Measurements from ENCODE around the gene EIF5. TPM values are rescaled to one million over a fixed set of nuclear protein-coding genes. Genes with fewer than 3 reads are reported as not detected.

The EIF5 gene
- total RNA-seq, 1 experiment from 2014 or later, result 238 TPM

DNA sequence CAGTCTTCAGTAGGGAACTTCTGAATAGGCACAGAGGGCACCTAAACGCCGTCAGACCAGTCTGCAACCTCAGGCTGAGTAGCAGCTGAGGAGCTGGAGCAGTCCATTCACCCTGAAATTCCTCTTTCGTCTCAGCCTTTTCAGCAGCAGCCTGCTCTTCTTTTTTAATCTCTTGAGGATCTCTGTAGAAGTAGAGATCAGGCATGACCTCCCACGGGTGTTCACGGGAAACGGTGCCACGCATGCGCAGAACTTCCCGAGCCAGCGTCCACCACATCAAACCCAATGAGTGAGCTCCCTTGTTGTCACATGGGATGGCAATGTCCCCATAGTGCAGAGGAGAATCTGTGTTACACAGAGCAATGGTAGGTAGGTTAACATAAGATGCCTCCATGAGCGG lies 40.1 kb downstream of the EIF5 start:
- Histone ChIP-seq H3K79me2 (ENCODE audit: insufficient read depth, low read length) (no peaks in the 10 kb centered on the region), H3K4me2 (ENCODE audit: low read length) (no peak overlapping the region), H3K36me3 (ENCODE audit: control insufficient read depth in 1 of 2, insufficient read depth in 2 of 2, low read length in 2 of 2) (no peaks in the 10 kb centered on the region), H3K9ac (ENCODE audit: low read length) (no peak overlapping the region), H2AFZ (ENCODE audit: low read depth, low read length, poor library complexity, severe bottlenecking) (no peak overlapping the region), H3K27me3 (ENCODE audit: insufficient read depth, low read length) (no peaks in the 10 kb centered on the region), H3K9me2 (ENCODE audit: insufficient read depth) (no peaks in the 10 kb centered on the region), H3K4me1 (ENCODE audit: control insufficient read depth in 1 of 2, insufficient read depth in 2 of 2, low read length in 2 of 2) (peaks cover 8 to 13% of the 10 kb centered on the region in 2 experiments), H3K4me3 (replicated peaks in 1 of 2; ENCODE audit: low read depth in 1 of 2, low read length in 2 of 2) (no peak overlapping the region), H3K27ac (ENCODE audit: low read depth, low read length) (no peak overlapping the region), H3K9me3 (ENCODE audit: control insufficient read depth in 1 of 2, insufficient read depth in 1 of 2, low read depth in 1 of 2, low read length in 2 of 2) (no peaks in the 10 kb centered on the region), H4K20me1 (ENCODE audit: insufficient read depth) (no peaks in the 10 kb centered on the region)
- BruUV-seq (replicated peaks), result no TSS peak
- ATAC-seq, result no peak
- TF ChIP-seq YY1 (IDR thresholded peaks at IDR 0.05; ENCODE audit: extremely low read depth, insufficient replicate concordance, low read depth, low read length), result no peak
- no peak for TF ChIP-seq JUND (IDR thresholded peaks at IDR 0.05)
- no peak for TF ChIP-seq RAD21 (IDR thresholded peaks at IDR 0.05; ENCODE audit: low read depth)
- TF ChIP-seq ZBTB33 (IDR thresholded peaks at IDR 0.05; ENCODE audit: extremely low read depth, insufficient replicate concordance, low read length), result no peak
- TF ChIP-seq ELF1 (IDR thresholded peaks at IDR 0.05; ENCODE audit: borderline replicate concordance, low read depth), result no peak
- TF ChIP-seq, protein P1, sequence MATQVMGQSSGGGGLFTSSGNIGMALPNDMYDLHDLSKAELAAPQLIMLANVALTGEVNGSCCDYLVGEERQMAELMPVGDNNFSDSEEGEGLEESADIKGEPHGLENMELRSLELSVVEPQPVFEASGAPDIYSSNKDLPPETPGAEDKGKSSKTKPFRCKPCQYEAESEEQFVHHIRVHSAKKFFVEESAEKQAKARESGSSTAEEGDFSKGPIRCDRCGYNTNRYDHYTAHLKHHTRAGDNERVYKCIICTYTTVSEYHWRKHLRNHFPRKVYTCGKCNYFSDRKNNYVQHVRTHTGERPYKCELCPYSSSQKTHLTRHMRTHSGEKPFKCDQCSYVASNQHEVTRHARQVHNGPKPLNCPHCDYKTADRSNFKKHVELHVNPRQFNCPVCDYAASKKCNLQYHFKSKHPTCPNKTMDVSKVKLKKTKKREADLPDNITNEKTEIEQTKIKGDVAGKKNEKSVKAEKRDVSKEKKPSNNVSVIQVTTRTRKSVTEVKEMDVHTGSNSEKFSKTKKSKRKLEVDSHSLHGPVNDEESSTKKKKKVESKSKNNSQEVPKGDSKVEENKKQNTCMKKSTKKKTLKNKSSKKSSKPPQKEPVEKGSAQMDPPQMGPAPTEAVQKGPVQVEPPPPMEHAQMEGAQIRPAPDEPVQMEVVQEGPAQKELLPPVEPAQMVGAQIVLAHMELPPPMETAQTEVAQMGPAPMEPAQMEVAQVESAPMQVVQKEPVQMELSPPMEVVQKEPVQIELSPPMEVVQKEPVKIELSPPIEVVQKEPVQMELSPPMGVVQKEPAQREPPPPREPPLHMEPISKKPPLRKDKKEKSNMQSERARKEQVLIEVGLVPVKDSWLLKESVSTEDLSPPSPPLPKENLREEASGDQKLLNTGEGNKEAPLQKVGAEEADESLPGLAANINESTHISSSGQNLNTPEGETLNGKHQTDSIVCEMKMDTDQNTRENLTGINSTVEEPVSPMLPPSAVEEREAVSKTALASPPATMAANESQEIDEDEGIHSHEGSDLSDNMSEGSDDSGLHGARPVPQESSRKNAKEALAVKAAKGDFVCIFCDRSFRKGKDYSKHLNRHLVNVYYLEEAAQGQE (IDR thresholded peaks at IDR 0.05; ENCODE audit: low read depth), result no peak
- no peak for TF ChIP-seq ATF3 (IDR thresholded peaks at IDR 0.05)
- no peak for TF ChIP-seq ZNF274 (IDR thresholded peaks at IDR 0.05; ENCODE audit: low read depth, low read length)
- TF ChIP-seq SP1 (IDR thresholded peaks at IDR 0.05; ENCODE audit: low read depth), result no peak
- no peak for TF ChIP-seq EZH2phosphoT487 (IDR thresholded peaks at IDR 0.05; ENCODE audit: borderline replicate concordance)
- TF ChIP-seq SRF (IDR thresholded peaks at IDR 0.05; ENCODE audit: low read depth), result no peak
- TF ChIP-seq CBX3 (IDR thresholded peaks at IDR 0.05; ENCODE audit: low read depth), result no peak
- RAD21 ChIA-PET (ENCODE audit: low non-redundant PET in 1 of 2, low total read pairs in 2 of 2, uncharacterized antibody in 2 of 2, unreplicated experiment in 2 of 2), result no interaction called here
- intact Hi-C loops (cut with micrococcal nuclease), result no loop called here
- POLR2A ChIA-PET, result no interaction called here
- DNase-seq (ENCODE audit: low read depth, low spot score), result no peak
- CTCF ChIA-PET, result no interaction called here

Data from HCT116 (cell line).